Measurements from ENCODE around the gene INTS3.

- TF ChIP-seq ZSCAN16 (tag by site-specific recombination; IDR thresholded peaks at IDR 0.05) = no peak
- no peak for TF ChIP-seq REST (tag by site-specific recombination; IDR thresholded peaks at IDR 0.05)
- TF ChIP-seq ZNF768 (tag by site-specific recombination; IDR thresholded peaks at IDR 0.05) = no peak
- no peak for TF ChIP-seq ZNF121 (tag by site-specific recombination; IDR thresholded peaks at IDR 0.05)
- no peak for TF ChIP-seq CTCF (tag by site-specific recombination; IDR thresholded peaks at IDR 0.05)
- TF ChIP-seq ZNF792 (tag by site-specific recombination; IDR thresholded peaks at IDR 0.05) = no peak
- no peak for TF ChIP-seq ZBTB11 (tag by site-specific recombination; conservative IDR thresholded peaks at IDR 0.05; ENCODE audit: low read depth)
- TF ChIP-seq ZNF112 (tag by site-specific recombination; IDR thresholded peaks at IDR 0.05) = no peak
- TF ChIP-seq ZNF274 (IDR thresholded peaks at IDR 0.05; ENCODE audit: low read length) = no peak
- no peak for TF ChIP-seq ZNF274 (tag by site-specific recombination; IDR thresholded peaks at IDR 0.05; ENCODE audit: borderline replicate concordance)
- TF ChIP-seq YY1 (tag by site-specific recombination; IDR thresholded peaks at IDR 0.05) = no peak
- no peak for TF ChIP-seq MYNN (tag by site-specific recombination; IDR thresholded peaks at IDR 0.05; ENCODE audit: borderline replicate concordance)
- peak; percentile 33; the same call in 1 of the 2 replicates for TF ChIP-seq ZBTB17 (tag by site-specific recombination; IDR thresholded peaks at IDR 0.05)
- TF ChIP-seq ZNF501 (tag by site-specific recombination; IDR thresholded peaks at IDR 0.05) = no peak
Observed at GRCh38 chr1:153698923-153699714, 28.7 kb upstream of the INTS3 start.
